Fibroblast of lung (primary cell): Measurements from ENCODE around the gene RTKN. TPM values are rescaled to one million over a fixed set of nuclear protein-coding genes. Genes with fewer than 3 reads are reported as not detected.
"Not testable (repeated sequence)": the region's sequence is repeated elsewhere in the genome, so short reads cannot be mapped to it uniquely, and the experiment has no call there.

Source experiments
- DNase-seq, 2 donors: peaks; one replicate each; pipeline versions ENCODE4 v3.0.0 to v3.0.0-alpha.2; 2010; ENCODE audit warnings: low read depth in 2 of 2
- H2AFZ ChIP-seq: 2 replicates; pipeline ENCODE4 v1.5.1; 2012; ENCODE audit warnings: low read length, control low read depth, inconsistent platforms
- H3K27ac ChIP-seq: 2 replicates; pipeline ENCODE4 v1.5.1; 2011; ENCODE audit warnings: low read length, control low read depth; ENCODE audit not compliant: insufficient read depth
- H3K27me3 ChIP-seq: 2 replicates; pipeline ENCODE4 v1.5.1; 2011; ENCODE audit warnings: mild to moderate bottlenecking, low read length; ENCODE audit not compliant: control insufficient read depth, insufficient read depth
- H3K36me3 ChIP-seq: 2 replicates; pipeline ENCODE4 v1.5.1; 2011; ENCODE audit warnings: low read length; ENCODE audit not compliant: control insufficient read depth, insufficient read depth
- H3K4me1 ChIP-seq: 2 replicates; pipeline ENCODE4 v1.5.1; 2011; ENCODE audit warnings: low read length; ENCODE audit not compliant: control insufficient read depth, insufficient read depth; ENCODE audit errors: extremely low read depth
- H3K4me2 ChIP-seq: 2 replicates; pipeline ENCODE4 v1.5.1; 2011; ENCODE audit warnings: low read length, control low read depth; ENCODE audit not compliant: insufficient read depth; ENCODE audit errors: extremely low read depth
- H3K4me3 ChIP-seq, 4 experiments: fragments of 200-600 bp in 1 of 4; sonication (generic) in 1 of 4; replicated peaks in 1 of 4; 2 replicates each; pipeline ENCODE4 v1.5.1; 2011 to 2016; ENCODE audit warnings: low read length in 4 of 4, low read depth in 3 of 4, mild to moderate bottlenecking in 3 of 4, control low read depth in 2 of 4, inconsistent platforms in 1 of 4, mixed read lengths in 1 of 4; ENCODE audit not compliant: insufficient read depth in 1 of 4; ENCODE audit errors: control extremely low read depth in 1 of 4
- H3K79me2 ChIP-seq: 2 replicates; pipeline ENCODE4 v1.5.1; 2012; ENCODE audit warnings: mild to moderate bottlenecking, low read length, inconsistent platforms; ENCODE audit not compliant: control insufficient read depth, insufficient read depth
- H3K9ac ChIP-seq: 2 replicates; pipeline ENCODE4 v1.5.1; 2011; ENCODE audit warnings: mild to moderate bottlenecking, low read length, control low read depth; ENCODE audit not compliant: insufficient read depth
- H3K9me3 ChIP-seq: 2 replicates; pipeline ENCODE4 v1.5.1; 2012; ENCODE audit warnings: low read depth, low read length; ENCODE audit not compliant: control insufficient read depth, insufficient read depth
- H4K20me1 ChIP-seq: 2 replicates; pipeline ENCODE4 v1.5.1; 2011; ENCODE audit warnings: low read length; ENCODE audit not compliant: control insufficient read depth, insufficient read depth; ENCODE audit errors: extremely low read depth
- CTCF ChIP-seq, 2 donors: IDR thresholded peaks in 1 of 2; conservative IDR thresholded peaks in 1 of 2; 1 replicate in 1 of 2; 2 replicates in 1 of 2; pipeline ENCODE4 v1.5.1; 2011 to 2012; ENCODE audit warnings: low read length in 2 of 2, control low read depth in 1 of 2, inconsistent platforms in 1 of 2, low read depth in 1 of 2, mild to moderate bottlenecking in 1 of 2
- EZH2 ChIP-seq: IDR thresholded peaks from 2 replicates; pipeline ENCODE4 v1.5.1; 2012; ENCODE audit warnings: low read length, control low read depth, mild to moderate bottlenecking; ENCODE audit errors: missing control alignments
- polyA plus RNA-seq, 2 donors: library from polyadenylated mRNA; depleted of rRNA in 1 of 2; stranded (reverse) in 1 of 2; unstranded in 1 of 2; fragments of >200 nt; gene quantifications; 2 replicates each; pipeline ENCODE4 v1.2.1, GENCODE V29; 2011 to 2012; ENCODE audit warnings: missing spikeins in 1 of 2
- total RNA-seq: library from RNA; depleted of rRNA; stranded (reverse); fragments of >200 nt; gene quantifications from 2 replicates; pipeline ENCODE4 v1.2.1, GENCODE V29; 2014

The RTKN gene
- total and polyA plus RNA-seq, 2 donors (not counting 1 experiment from before 2014, with no cell fraction given) = 8.3 to 16.0 TPM

DNA sequence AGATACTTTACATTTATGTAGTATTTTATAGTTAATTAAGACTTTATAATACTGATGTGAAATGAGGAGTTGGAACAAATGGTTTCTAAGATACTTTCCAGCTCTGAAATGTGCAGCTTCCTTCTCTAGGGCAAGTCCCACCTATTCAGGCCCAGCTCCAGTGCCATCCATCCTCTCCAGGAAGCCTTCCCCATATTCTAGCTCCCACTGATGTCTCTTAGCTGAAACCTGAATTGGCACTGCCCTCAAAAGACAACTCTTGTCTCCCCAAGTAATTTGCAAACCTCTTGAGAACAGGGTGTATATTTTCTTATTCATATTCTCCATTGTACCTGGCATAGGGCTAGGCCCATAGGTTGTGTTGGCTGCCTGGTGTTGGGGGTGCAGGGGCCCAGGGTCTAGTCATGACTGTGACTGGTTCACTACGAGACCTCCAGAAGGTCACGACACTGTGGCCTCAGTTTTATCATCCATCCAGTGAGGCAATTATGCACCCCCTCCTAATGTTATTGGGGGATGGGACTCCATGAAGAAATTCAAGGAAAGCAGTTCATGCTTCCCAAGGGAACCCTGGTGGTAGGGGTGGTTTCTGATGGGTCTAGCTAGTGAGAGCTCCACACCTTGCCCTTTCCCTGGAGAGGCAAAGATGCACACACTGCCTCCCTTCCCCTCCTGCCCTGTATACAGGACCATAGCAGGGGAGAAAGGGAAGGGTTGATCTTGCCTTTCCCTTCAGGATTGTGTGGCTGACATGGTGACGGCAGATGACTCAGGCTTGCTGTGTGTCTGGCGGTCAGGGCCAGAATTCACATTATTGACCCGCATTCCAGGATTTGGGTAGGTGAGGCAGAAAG, 17.4 kb downstream of the RTKN start:
- Histone ChIP-seq H3K27ac (no peak overlapping the region), H3K9ac (no peak overlapping the region), H3K4me3 (no peak overlapping the region), H2AFZ (no peak overlapping the region), H3K79me2 (no peaks in the 10 kb centered on the region), H3K4me1 (peaks cover 2% of the 10 kb centered on the region), H4K20me1 (no peaks in the 10 kb centered on the region), H3K9me3 (no peaks in the 10 kb centered on the region), H3K36me3 (peaks cover 10% of the 10 kb centered on the region), H3K4me2 (no peak overlapping the region), H3K27me3 (no peaks in the 10 kb centered on the region)
- no peak for TF ChIP-seq CTCF (conservative IDR thresholded peaks at IDR 0.05 in 1 of 2, IDR thresholded peaks at IDR 0.05 in 1 of 2; ENCODE audit: low read depth in 1 of 2, low read length in 2 of 2)
- TF ChIP-seq EZH2 = no peak
- DNase-seq = no peak

DNA sequence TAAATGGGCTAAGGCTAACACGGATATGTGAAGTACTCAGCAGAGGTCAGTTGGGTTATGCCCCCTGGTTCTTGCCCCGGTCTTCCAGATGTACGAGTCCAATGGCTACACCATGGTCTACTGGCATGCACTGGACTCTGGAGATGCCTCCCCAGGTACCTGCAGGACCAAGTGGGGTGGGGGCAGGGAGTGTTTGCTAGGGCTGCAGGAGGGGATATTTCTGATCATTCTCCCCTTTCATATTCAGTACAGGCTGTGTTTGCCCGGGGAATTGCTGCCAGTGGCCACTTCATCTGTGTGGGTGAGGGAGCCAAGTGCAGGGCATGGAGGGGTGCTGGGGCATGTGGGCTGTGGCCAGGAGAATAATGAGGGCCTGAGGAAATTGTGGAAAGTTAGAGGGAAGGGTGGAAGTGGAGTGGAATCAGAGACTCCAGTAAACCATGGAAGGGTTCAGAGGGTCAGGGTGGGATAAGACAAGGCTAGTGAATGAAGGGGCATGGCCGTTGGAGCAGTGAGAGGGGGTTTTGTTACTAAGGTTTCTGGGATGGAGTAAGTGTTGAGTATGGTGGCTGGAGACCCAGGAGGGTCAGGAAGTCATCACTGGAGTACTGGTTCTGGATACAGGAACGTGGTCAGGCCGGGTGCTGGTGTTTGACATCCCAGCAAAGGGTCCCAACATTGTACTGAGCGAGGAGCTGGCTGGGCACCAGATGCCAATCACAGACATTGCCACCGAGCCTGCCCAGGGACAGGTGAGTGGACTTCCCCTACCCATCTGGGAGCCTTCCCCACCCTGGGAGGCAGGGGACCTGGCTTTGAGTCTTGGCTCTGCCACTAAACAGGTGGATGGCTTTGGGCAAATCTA, 18.3 kb downstream of the RTKN start:
- Histone ChIP-seq H4K20me1 (no peaks in the 10 kb centered on the region), H3K27me3 (no peaks in the 10 kb centered on the region), H3K27ac (no peak overlapping the region), H2AFZ (no peak overlapping the region), H3K4me1 (peaks cover 2% of the 10 kb centered on the region), H3K4me3 (no peak overlapping the region), H3K36me3 (peaks cover 5% of the 10 kb centered on the region), H3K4me2 (no peak overlapping the region), H3K9ac (no peak overlapping the region), H3K9me3 (no peaks in the 10 kb centered on the region), H3K79me2 (no peaks in the 10 kb centered on the region)
- DNase-seq = no peak
- TF ChIP-seq CTCF (conservative IDR thresholded peaks at IDR 0.05 in 1 of 2, IDR thresholded peaks at IDR 0.05 in 1 of 2; ENCODE audit: low read depth in 1 of 2, low read length in 2 of 2) (no peak), EZH2 (no peak)

- DNase-seq = peak; percentile 80 to 81
- no peaks in the 10 kb centered on the region for H4K20me1 ChIP-seq
- peak within 1 kb of the TSS; percentile 78 for H3K9ac ChIP-seq
- H3K27me3 ChIP-seq = no peaks in the 10 kb centered on the region
- TF ChIP-seq CTCF (conservative IDR thresholded peaks at IDR 0.05 in 1 of 2, IDR thresholded peaks at IDR 0.05 in 1 of 2; ENCODE audit: low read depth in 1 of 2, low read length in 2 of 2) = no peak
- no peak for TF ChIP-seq EZH2
- H3K36me3 ChIP-seq = peaks cover 3% of the 10 kb centered on the region
- H3K4me1 ChIP-seq = peaks cover 2% of the 10 kb centered on the region
- H3K4me3 ChIP-seq = peak within 1 kb of the TSS; percentile 84 to 94 (median 90)
- H3K9me3 ChIP-seq = no peaks in the 10 kb centered on the region
- no peaks in the 10 kb centered on the region for H3K79me2 ChIP-seq
- H3K27ac ChIP-seq = peak within 1 kb of the TSS; percentile 95
- peak within 1 kb of the TSS; percentile 92 for H2AFZ ChIP-seq
- peak within 1 kb of the TSS; percentile 90 for H3K4me2 ChIP-seq
Measured at GRCh38 chr2:74421221-74421870, 20.4 kb downstream of the RTKN start, which contains the start of the genes C2orf81 and WDR54. TSS of gene C2orf81 (minus strand) at chr2:74421619. CDS start at chr2:74421560, 59 bp downstream. TSS of gene WDR54 (plus strand) at chr2:74421730. CDS start at chr2:74422154, 424 bp downstream.

DNA sequence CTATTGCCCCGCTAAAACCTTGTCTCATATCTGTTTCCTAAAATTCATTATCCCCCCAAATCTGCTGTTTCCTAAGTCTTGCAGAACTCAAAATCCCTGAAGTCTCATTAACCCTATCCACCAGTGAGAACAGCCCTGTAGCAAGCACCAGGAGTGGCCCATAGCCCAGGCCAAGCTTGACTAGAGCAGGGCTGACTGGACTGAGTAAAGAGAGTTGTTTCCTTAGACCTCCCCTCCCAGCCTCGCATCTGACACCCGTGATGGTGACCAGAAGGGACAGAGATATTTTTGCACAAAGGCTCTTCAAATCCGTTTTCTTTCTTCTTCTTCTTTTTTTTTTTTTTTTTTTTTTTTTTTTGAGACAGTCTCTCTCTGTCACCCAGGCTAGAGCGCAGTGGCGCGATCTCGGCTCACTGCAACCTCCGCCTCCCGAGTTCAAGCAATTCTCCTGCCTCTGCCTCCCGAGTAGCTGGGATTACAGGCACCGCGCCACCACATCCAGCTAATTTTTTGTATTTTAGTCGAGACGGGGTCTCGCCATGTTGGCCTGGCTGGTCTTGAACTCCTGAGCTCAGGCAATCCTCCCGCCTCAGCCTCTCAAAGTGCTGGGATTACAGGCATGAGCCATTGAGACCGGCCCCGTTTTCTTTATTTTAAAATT, 21.2 kb downstream of the RTKN start:
- not testable (repeated sequence) for H3K9ac ChIP-seq, H2AFZ ChIP-seq, H3K36me3 ChIP-seq, H4K20me1 ChIP-seq, H3K27me3 ChIP-seq, H3K27ac ChIP-seq, H3K9me3 ChIP-seq, DNase-seq, H3K4me1 ChIP-seq, H3K79me2 ChIP-seq
- peak overlapping the region; percentile 77 for H3K4me2 ChIP-seq
- H3K4me3 ChIP-seq = peak overlapping the region in 3 of 4 experiments; percentile 75 to 94 (median 92)
